Middle frontal gyrus (tissue), 1 donor: ENCODE results near the gene PDLIM3.
"Not testable (repeated sequence)": the region's sequence is repeated elsewhere in the genome, so short reads cannot be mapped to it uniquely, and the experiment has no call there.

Source experiments
- DNase-seq: peaks from one replicate; pipeline ENCODE4 v3.0.0-alpha.2; 2015; ENCODE audit warnings: low spot score; ENCODE audit errors: extremely low spot score

The PDLIM3 gene

DNA sequence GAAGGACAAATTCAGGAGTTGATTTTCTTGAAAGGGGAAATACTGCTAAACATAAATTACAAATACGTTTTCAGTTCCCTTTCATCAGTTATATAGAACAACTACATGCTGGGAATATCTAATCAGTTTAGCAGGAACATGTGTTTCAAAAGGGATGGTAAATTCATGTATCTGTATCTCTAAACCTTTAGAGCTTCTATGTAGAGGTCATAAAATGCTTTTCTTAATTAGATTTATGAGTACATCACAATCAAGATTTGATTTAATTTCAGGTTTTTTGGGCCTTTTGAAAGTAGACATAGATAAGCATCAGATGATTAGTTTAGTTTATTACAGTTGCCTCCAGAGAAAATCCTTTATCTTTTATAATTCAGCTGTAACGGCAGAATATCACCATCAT lies 12.9 kb downstream of the PDLIM3 start:
- DNase-seq: no peak

DNA sequence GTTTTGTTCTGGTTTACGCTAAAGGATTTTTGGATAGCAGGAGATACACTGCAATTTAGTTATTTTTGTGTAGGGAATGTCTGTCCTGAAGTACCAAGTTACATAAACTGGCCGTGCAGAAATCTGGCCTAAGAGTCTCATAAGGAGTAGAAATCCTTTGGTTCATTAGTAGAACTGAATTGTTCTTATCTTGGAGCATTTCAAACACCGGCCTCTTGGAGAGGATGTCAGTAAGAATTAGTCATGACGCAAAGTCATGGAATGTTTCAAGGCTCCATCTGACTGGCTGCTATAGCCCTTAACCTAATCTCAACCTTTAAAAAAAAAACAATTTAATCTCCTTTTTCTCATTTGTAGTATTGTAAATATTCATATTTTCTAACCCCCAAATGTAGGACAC lies 15.2 kb downstream of the PDLIM3 start:
- no peak for DNase-seq

GRCh38 chr4:185518494-185518893 lies 16.8 kb downstream of the PDLIM3 start:
- DNase-seq: no peak

- no peak for DNase-seq
Observed at GRCh38 chr4:185518069-185518468, 17.2 kb downstream of the PDLIM3 start.

DNA sequence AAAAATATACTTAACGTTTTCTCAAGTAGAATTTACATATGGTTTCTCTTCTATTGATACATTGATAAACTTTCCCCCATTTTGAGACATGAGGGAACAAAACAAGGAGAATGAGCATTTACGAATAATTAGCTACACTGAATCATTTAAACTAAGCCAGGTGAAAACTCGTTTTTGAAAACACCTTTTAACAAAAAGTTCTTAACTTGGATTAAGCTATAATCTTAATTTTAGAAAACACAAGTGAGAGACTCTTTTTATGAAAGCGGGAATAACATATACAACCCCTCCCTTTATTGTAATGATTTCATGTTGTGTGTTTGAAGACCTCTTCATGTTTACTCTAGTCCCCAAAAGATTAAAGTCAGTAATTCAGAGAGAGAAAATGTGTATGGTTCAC lies 20.1 kb downstream of the PDLIM3 start:
- no peak for DNase-seq

- DNase-seq: no peak
Observed at GRCh38 chr4:185514182-185514697, 21.1 kb downstream of the PDLIM3 start.

GRCh38 chr4:185513489-185514181 lies 21.7 kb downstream of the PDLIM3 start:
- no peak for DNase-seq

- no peak for DNase-seq
Observed at GRCh38 chr4:185512516-185512915, 22.8 kb downstream of the PDLIM3 start.

DNA sequence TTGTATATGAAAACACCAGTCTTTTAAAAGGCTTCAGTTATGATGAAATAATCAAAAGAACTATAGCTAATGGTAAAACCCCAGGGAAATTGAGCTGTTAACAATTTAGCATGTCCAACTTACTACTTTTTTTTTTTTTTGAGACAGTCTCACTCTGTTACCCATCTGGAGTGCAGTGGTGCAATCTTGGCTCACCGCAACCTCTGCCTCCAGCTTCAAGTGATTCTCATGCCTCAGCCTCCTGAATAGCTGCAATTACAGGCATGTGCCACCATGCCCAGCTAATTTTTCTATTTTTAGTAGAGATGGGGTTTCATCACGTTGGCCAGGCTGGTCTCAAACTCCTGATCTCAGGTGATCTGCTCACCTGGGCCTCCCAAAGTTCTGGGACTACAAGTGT lies 24.1 kb downstream of the PDLIM3 start:
- DNase-seq: not testable (repeated sequence)

DNA sequence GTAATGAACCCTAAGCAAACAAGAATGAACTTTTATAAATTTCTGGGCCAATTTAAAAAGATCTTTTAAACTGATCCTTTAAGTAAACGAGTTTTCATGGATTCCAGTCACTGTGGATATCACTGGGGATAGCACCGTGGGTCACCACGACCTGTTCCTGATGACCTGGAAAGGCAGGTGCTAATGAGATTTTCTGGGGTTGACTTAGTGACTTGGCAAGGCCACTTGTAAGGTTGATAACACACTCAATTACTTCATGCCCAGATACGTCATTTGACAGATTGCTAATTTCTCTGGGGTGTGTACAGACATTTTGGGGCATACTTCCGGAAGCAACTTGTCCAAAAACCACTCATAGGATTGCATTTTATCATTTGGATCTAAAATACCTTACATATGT lies 24.5 kb downstream of the PDLIM3 start:
- DNase-seq: no peak

- no peak for DNase-seq
Observed at GRCh38 chr4:185508181-185508580, 27.1 kb downstream of the PDLIM3 start.

DNA sequence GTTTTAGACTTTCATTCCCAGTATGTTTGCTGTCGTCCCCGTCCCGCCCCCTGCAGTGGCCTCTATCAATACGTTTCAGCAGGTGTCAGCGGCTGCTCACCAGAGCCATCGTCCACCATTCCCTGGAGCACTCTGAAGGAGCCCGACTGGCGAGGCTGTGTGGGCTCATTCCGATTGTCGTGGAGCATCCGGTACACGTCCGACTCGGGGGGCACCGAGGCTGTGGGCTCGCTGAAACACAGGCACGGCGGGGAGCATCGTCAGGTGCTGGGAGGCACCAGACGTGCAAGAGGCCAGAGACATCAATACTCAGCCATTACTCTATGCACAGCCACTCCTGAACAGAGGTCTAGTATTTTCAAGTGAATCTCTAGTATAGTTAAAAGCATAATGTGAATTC lies 28.9 kb downstream of the PDLIM3 start:
- no peak for DNase-seq

DNA sequence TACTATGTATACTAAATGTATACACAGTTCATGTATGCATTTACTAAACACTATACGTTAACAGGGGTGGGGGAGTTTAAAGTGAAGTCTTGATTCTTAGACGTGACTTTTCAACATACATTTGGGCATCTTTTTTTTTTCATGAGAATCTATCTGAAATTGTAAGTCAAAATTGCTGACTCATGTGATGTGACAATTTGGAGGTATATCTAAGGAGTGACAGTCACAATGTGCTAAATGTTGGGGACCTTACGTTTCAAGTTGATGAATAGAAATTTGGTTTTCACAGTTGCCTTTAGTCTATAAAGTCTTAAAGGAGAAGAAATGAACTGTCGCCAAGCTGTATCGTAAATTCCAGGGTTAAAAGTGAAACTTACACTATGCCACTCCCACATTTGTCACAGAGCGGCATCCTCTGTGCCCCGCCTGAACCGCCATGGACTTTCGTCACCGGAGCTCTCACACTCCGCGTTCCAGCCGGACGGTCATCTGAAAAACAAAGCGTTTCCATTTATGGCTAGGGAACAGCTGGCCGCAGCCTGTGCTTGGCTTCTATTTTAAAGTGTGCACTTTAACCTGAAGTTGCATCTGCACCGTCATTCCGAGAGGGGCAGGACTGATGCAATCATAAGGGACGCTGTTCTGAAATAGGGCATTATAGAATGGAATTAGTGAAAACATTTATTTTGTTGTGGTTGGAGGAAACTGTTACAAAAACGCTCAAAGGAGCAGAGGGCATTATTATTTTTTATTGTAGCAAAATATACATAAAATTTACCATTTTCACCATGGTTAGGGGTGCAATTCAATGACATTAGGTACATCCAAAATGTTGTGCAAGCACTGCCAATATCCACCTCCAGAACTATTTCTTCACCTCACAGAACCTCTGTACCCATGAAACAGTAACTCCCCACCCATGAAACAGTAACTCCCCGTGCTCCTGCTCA lies 30.9 kb downstream of the PDLIM3 start:
- no peak for DNase-seq

DNA sequence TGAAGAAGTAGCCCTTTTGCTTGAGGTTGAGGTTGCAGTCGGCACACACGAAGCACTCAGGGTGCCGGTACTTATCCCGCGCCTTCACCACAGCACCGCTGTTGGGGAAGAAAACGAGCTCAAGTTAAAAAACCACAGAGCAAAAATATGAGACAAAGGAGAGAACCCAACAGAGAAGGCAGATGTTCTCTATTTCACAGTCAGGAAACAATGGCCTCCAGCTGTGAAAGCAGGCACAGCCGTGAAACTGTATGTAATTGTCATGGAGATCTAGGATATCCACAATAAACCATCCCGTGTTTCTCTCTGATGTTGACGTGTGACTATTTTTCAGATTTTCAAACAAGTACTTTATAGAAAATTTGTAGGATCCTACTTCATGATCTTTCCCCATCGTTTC lies 32.9 kb downstream of the PDLIM3 start:
- DNase-seq: no peak

GRCh38 chr4:185500576-185500975 lies 34.7 kb downstream of the PDLIM3 start:
- no peak for DNase-seq

DNA sequence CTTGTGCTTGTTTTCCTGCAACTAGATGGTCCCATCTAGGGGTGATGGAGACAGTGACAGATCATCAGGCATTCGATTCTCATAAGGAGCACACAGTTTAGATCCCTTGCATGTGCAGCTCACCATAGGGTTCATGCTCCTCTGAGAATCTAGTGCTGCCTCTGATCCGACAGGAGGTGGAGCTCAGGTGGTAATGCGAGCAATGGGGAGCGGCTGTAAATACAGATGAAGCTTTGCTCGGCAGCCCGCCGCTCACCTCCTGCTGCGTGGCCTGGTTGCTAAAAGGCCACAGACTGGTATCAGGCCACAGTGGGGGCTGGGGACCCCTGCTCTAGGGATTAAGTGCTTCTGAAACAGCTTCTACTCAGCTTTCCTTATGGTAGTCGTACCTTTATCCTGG lies 35.3 kb downstream of the PDLIM3 start:
- no peak for DNase-seq

- DNase-seq: no peak
Observed at GRCh38 chr4:185488650-185489049, 46.7 kb downstream of the PDLIM3 start.

GRCh38 chr4:185481401-185481800 lies 53.9 kb downstream of the PDLIM3 start:
- no peak for DNase-seq

- DNase-seq: no peak
Observed at GRCh38 chr4:185480016-185480732, 55.1 kb downstream of the PDLIM3 start.

GRCh38 chr4:185479507-185479971 lies 55.8 kb downstream of the PDLIM3 start:
- DNase-seq: no peak

DNA sequence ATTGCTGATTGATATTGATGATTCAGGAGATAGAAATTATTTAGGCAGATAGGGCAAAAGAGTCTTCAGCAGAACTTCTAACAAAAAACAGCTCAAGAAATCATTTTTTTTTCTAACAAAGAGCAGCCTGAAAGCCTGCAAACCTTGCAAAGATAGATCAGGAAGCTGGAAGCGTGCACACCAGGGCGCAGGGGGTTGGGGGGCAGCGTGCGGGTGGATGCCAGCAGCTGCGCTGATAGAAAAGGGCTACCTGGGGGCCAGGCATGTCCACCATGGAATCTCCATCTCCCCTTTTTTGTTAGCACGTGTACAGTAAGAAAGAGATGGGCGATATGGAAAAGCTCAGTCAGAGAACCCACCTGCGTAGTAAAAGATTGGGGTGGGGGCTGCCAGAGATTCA lies 62.1 kb downstream of the PDLIM3 start:
- DNase-seq: no peak

- no peak for DNase-seq
Observed at GRCh38 chr4:185472103-185472542, 63.2 kb downstream of the PDLIM3 start.
